Rectal smooth muscle tissue (tissue), 1 donor: ENCODE data around the gene HYDIN.
"Not testable (repeated sequence)": the region's sequence is repeated elsewhere in the genome, so short reads cannot be mapped to it uniquely, and the experiment has no call there.

Experiments used
- H3K27ac ChIP-seq: one replicate; pipeline ENCODE4 v1.7.0; 2013; ENCODE audit warnings: low read depth, low read length, inconsistent platforms
- H3K27me3 ChIP-seq: one replicate; pipeline ENCODE4 v1.7.0; 2013; ENCODE audit warnings: low read length; ENCODE audit not compliant: control insufficient read depth, insufficient read depth
- H3K36me3 ChIP-seq: one replicate; pipeline ENCODE4 v1.7.0; 2013; ENCODE audit warnings: low read length; ENCODE audit not compliant: control insufficient read depth, insufficient read depth
- H3K4me1 ChIP-seq: one replicate; pipeline ENCODE4 v1.7.0; 2013; ENCODE audit warnings: low read length; ENCODE audit not compliant: control insufficient read depth, insufficient read depth
- H3K4me3 ChIP-seq: one replicate; pipeline ENCODE4 v1.7.0; 2013; ENCODE audit warnings: low read length
- H3K9ac ChIP-seq: one replicate; pipeline ENCODE4 v1.7.0; 2013; ENCODE audit warnings: low read length

HYDIN gene

DNA sequence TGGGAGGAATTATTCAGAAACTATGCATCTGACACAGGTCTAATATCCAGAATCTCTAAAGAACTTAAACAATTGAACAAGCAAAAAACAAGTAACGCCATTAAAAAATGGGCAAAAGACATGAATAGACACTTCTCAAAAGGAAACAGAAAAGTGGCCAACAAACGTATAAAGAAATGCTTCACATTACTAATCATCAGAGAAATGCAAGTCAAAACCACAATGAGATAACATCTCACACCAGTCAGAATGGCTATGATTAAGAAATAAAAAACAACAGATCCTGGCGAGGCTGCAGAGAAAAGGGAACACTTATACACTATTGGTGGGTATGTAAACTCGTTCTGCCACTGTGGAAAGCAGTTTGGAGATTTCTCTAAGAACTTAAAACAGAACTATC, 379.2 kb downstream of the HYDIN start:
- not testable (repeated sequence) for H3K27ac ChIP-seq, H3K4me3 ChIP-seq, H3K36me3 ChIP-seq, H3K9ac ChIP-seq, H3K4me1 ChIP-seq, H3K27me3 ChIP-seq

DNA sequence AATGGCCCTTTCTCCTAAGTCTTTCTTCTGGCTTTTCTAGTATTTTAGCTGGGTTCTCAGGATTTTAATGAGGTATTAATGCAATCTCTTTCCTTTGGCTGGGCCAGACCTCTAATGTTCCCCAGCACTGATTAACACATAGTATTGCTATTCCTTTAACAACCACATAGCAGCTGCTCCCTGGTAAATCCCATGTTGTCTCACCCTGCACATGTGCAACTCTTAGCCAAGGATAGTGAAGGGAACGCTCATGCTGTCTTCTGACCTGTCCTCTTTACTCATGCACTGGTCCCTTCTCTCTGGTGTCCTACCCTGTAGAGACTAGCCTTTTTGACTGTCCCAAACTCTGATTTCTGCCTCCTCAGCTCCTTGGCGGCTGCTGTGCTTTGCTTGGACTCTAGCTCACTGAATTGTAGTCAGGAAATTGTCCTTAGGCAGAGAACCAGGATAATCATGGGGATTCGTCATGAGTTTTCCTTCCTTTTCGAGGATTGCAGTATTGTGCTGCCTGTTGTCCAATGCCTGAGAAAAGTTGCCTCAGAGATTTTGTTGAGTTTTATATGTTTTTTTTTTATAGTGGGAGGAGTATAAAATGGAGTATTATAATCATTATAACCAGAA, 406.9 kb downstream of the HYDIN start:
- H3K4me3 ChIP-seq, H3K36me3 ChIP-seq, H3K9ac ChIP-seq, H3K27ac ChIP-seq, H3K4me1 ChIP-seq, H3K27me3 ChIP-seq: not testable (repeated sequence)

DNA sequence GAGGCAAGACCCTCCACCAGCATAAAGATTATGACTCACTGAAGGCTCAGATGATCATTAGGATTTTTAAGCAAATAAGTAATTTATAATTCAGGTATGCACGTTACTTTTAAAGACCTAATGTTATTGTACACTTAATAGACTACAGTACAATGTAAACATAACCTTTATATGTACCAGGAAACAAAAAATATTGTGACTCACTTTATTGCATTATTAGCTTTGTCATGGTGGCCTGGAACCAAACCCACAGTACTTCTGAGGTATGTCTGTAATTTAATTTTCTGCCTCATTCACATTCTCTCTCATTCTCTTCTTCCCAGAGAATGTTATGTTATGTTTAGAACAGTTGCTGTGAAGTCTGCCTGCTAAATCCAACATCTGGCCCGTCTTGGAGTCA, 407.8 kb downstream of the HYDIN start:
- H3K4me1 ChIP-seq, H3K9ac ChIP-seq, H3K36me3 ChIP-seq, H3K27me3 ChIP-seq, H3K27ac ChIP-seq, H3K4me3 ChIP-seq: not testable (repeated sequence)

DNA sequence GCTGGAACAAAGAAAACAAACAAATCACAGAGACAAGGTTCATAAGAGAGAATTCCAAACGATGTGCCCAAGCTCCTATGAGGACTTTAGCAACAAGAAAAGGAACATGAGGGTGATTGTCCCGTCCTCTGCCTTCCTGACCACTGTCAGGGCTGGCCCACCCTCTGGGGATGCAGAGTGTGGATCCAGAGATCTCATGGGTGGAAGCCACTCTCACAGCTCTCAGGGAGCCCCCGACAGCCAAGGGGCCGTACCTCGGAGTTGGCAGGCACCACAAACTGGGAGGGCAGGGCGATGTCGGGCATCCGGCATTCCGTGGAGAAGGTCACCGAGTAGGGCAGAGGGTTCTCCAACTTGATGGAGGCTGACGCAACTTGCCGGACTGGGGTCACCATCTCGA, 412.4 kb downstream of the HYDIN start:
- H3K27ac ChIP-seq, H3K4me1 ChIP-seq, H3K9ac ChIP-seq, H3K4me3 ChIP-seq, H3K27me3 ChIP-seq, H3K36me3 ChIP-seq: not testable (repeated sequence)

DNA sequence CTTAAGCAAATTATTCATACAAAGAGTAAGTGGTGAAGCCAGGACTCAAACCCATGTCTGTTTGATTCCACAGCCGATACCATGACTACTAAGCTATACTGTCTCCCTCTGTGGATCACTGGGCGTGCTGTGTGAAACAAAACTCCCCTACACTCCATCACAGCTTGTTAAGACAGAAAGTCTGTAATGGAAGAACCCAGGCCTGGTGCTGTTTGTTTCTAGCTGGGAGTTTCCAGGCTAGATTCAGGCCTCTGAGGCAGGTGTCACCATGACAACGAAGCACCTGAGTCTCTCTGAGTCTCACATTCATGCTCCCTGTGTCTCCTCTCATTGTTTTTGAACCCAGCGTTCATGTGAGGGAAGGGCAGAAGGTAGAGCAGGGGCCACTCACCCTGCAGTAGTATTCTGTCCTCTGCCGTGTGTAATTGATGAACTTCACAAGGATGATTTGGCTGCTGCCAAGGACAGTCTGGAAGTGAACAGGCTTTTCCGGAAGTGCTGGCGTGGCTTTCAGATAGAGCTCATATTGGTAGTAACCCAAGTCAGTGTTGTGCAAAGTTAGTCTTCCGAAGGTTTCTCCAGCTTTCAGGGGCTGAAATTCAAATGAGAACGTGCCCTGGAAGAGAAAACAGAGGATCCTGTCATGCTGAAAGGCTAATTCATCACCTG, 421.0 kb downstream of the HYDIN start:
- H3K4me1 ChIP-seq: no peaks in the 10 kb centered on the region
- no peak overlapping the region for H3K4me3 ChIP-seq
- no peak overlapping the region for H3K9ac ChIP-seq
- H3K36me3 ChIP-seq: no peaks in the 10 kb centered on the region
- H3K27ac ChIP-seq: no peak overlapping the region
- no peaks in the 10 kb centered on the region for H3K27me3 ChIP-seq

DNA sequence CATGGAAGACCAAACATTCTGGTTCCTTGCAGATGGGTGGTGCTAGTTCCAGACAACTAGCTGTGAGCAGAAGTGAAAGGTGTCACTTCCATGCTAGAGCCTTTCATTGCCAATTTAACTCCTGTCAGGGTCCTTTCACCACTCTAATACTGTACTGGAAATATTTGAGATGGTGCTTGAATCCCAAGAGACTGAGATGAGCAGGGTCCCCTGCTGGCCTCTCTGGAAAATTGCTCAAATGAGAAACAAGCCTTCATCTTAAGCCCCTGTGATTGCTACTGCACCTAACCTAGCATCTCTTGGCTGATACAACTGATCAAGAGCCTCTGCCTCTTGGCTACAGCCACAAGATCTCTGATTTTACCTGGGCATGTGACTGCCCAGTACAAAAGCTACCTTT, 422.2 kb downstream of the HYDIN start:
- H3K4me3 ChIP-seq: no peak overlapping the region
- H3K36me3 ChIP-seq: no peaks in the 10 kb centered on the region
- no peak overlapping the region for H3K27ac ChIP-seq
- no peaks in the 10 kb centered on the region for H3K4me1 ChIP-seq
- H3K27me3 ChIP-seq: no peaks in the 10 kb centered on the region
- H3K9ac ChIP-seq: no peak overlapping the region

DNA sequence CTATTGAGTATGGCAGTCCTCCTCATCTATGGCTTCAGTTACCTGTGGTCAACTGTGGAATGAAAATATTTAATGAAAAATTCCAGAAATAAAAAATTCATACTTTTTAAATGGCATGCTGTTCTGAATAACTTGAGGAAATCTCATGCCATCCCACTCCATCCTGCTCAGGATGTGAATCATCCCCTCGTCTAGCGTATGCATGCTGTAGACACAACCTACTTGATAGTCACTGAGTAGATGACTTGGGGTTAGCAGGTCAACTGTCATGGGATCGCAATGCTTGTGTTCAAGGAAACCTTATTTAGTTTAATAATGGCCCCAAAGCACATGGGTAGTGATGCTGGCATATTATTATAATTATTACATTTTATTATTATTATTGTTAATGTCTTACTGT, 424.7 kb downstream of the HYDIN start:
- H3K36me3 ChIP-seq: no peaks in the 10 kb centered on the region
- no peaks in the 10 kb centered on the region for H3K27me3 ChIP-seq
- H3K4me1 ChIP-seq: no peaks in the 10 kb centered on the region
- H3K4me3 ChIP-seq: no peak overlapping the region
- no peak overlapping the region for H3K27ac ChIP-seq
- H3K9ac ChIP-seq: no peak overlapping the region

DNA sequence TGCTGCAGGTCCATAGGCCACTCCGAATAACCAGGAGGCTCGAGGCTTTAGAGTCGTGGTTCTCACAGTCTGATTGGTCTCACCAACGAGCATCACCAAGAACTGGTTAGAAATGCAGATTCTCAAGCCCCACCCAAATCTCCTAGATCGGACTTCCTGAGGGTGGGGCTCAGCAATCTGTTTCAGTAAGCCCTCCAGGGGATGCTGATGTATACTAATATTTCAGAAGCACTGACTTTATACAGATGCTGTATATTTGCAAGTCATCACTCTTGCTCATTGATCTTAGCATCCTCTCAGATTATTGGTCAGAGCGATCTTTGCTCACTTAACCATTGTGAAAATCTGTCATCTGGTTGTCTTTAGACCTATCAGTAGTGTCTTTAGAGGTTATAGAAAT, 425.1 kb downstream of the HYDIN start:
- peaks cover 1% of the 10 kb centered on the region for H3K4me1 ChIP-seq
- H3K36me3 ChIP-seq: no peaks in the 10 kb centered on the region
- H3K27me3 ChIP-seq: no peaks in the 10 kb centered on the region
- H3K27ac ChIP-seq: no peak overlapping the region
- no peak overlapping the region for H3K9ac ChIP-seq
- H3K4me3 ChIP-seq: no peak overlapping the region

DNA sequence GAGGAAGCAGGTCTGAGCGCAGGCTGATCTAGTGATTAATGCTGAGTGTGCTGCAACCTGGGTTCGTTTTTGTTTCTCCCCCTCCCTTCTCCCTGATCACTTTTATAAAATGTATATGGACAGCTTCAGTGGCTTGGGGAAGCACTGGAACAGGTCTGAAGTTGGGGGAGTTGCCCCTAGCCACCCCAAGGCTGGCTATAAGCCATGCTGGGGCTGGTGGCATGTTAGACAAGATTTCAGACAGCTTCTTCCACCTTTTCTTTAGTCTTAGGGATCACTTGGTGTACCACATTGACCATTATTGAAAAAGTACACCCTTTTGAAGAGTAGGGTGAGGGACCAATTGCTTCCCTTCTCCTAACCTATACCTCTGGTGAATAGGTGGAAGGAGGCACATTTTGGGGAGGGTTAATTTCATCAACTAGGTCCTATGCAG, 425.8 kb downstream of the HYDIN start:
- Histone ChIP-seq H3K36me3 (no peaks in the 10 kb centered on the region), H3K27me3 (no peaks in the 10 kb centered on the region), H3K4me3 (no peak overlapping the region), H3K4me1 (peaks cover 5% of the 10 kb centered on the region), H3K9ac (no peak overlapping the region), H3K27ac (no peak overlapping the region)

DNA sequence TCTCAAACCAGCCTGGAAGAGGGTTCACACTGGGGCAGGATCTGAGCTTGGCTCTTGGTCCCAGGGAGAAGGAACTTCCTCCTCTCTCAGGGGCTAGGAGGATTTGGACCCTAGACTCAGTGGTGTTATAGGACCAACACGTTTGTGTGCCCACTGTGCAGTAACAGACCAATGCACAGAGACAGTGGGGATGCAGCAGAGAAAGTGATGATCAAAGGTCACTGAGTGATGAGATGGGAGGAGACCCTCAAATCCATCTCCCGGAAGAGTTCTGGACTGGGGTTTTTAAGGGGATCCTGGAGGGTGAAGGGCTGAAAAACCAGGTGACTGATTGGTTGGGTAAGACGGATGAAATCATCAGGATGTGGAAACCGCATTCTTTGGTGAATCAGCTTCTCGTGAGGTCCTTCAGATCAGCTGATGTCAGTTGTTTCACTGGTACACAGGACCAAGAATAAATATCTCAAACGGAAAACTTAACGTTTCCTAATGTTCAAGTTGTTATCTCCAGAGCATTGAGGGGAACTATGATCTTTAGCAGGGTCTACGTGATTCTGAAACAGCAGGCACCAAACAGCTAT, 426.3 kb downstream of the HYDIN start:
- Histone ChIP-seq H3K27ac (no peak overlapping the region), H3K4me1 (peaks cover 5% of the 10 kb centered on the region), H3K27me3 (no peaks in the 10 kb centered on the region), H3K9ac (no peak overlapping the region), H3K36me3 (no peaks in the 10 kb centered on the region), H3K4me3 (no peak overlapping the region)

DNA sequence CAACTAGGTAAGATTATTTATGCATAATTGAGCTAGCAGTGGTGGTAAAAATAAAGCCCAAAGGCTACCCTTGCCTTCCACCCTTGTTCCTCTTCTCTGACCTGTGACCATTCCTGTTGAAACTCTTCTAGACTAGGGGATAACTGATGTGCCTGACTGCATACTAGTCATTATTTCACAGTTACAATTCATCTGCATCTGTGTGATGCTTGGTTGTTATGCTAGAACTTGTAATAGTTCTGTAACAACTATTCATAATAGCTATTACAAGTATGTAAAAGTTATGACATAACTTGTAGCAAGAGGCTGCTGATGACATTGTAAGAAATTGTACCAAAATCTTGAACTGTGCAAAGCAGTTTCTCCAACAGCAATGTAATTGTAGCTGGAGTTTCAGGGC, 427.2 kb downstream of the HYDIN start:
- H3K9ac ChIP-seq: no peak overlapping the region
- no peaks in the 10 kb centered on the region for H3K27me3 ChIP-seq
- H3K27ac ChIP-seq: no peak overlapping the region
- peaks cover 5% of the 10 kb centered on the region for H3K4me1 ChIP-seq
- no peaks in the 10 kb centered on the region for H3K36me3 ChIP-seq
- no peak overlapping the region for H3K4me3 ChIP-seq

DNA sequence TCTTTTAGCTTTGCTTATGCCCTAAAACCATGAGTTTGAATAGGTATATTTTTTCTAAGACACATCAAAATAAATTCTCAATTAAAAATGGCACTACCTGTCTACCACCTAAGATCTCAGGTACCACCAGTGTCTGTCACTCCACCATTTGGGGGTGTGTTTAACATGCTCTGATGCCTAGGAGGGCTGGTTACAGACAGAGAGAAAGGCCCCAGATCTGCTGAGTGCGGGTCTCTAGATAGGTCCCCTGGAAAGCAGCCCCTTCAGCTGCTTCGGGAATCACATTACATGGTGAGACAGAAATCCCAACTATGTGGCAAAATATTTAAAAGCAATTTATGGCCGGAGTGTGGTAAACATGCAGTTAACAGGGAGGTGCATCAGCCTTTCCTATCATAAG, 428.9 kb downstream of the HYDIN start:
- H3K4me3 ChIP-seq: peak overlapping the region; percentile 67
- H3K9ac ChIP-seq: no peak overlapping the region
- H3K27me3 ChIP-seq: no peaks in the 10 kb centered on the region
- peaks cover 5% of the 10 kb centered on the region for H3K4me1 ChIP-seq
- no peaks in the 10 kb centered on the region for H3K36me3 ChIP-seq
- no peak overlapping the region for H3K27ac ChIP-seq
